Breast epithelium (tissue), 4 donors: ENCODE results near the gene ANKRD40CL. TPM values are rescaled to one million over a fixed set of nuclear protein-coding genes. Genes with fewer than 3 reads are reported as not detected.

Source experiments
- DNase-seq, 2 donors: peaks; one replicate each; pipeline ENCODE4 v3.0.0-alpha.2; 2019; ENCODE audit warnings: low spot score in 2 of 2
- H3K27ac ChIP-seq, 2 donors: fragments of 200-600 bp; sonication (generic) in 1 of 2; one replicate each; pipeline ENCODE4 v1.5.1; 2016 to 2019; ENCODE audit warnings: mild to moderate bottlenecking in 1 of 2
- H3K27me3 ChIP-seq, 2 donors: fragments of 200-600 bp; sonication (generic) in 1 of 2; one replicate each; pipeline versions ENCODE4 v1.5.1 to v1.6.0; 2017 to 2019; ENCODE audit warnings: control low read depth in 1 of 2, mild to moderate bottlenecking in 1 of 2
- H3K36me3 ChIP-seq: fragments of 200-600 bp; one replicate; pipeline ENCODE4 v1.5.1; 2019
- H3K4me1 ChIP-seq, 2 donors: fragments of 200-600 bp; sonication (generic); one replicate each; pipeline ENCODE4 v1.5.1; 2016 to 2019; ENCODE audit warnings: control low read depth in 1 of 2
- H3K4me3 ChIP-seq, 3 donors: fragments of 200-600 bp; sonication (generic); 1 replicate in 2 of 3; 2 replicates in 1 of 3; pipeline ENCODE4 v1.5.1; 2016 to 2019; ENCODE audit warnings: mild to moderate bottlenecking in 3 of 3, moderate library complexity in 2 of 3
- H3K9me3 ChIP-seq, 2 donors: fragments of 200-600 bp; sonication (generic) in 1 of 2; one replicate each; pipeline ENCODE4 v1.5.1; 2016 to 2019; ENCODE audit warnings: control low read depth in 1 of 2
- POLR2A ChIP-seq: fragments of 450-650 bp; IDR thresholded peaks from one replicate; pipeline ENCODE4 v1.6.1; 2016; ENCODE audit warnings: antibody characterized with exemption, mild to moderate bottlenecking, moderate library complexity
- POLR2AphosphoS5 ChIP-seq, 3 donors: sonication (generic); formaldehyde crosslinking; IDR thresholded peaks; one replicate each; pipeline ENCODE4 v1.6.1; 2017; ENCODE audit warnings: antibody characterized with exemption in 3 of 3
- intact Hi-C: fragments of 100-400 bp; cut with DNase I; formaldehyde crosslinking; loops from one replicate; pipeline ENCODE4 v1.15.1; 2023; ENCODE audit warnings: low total_unique reads
- total RNA-seq, 3 donors: library from RNA; depleted of rRNA; stranded (reverse); fragments of >200 nt; gene quantifications; one replicate each; pipeline ENCODE4 v1.1.0, GENCODE V29; 2016
- TF ChIP-seq, protein P1 (sequence below), 3 donors: fragments of 450-650 bp; IDR thresholded peaks; one replicate each; pipeline ENCODE4 v1.5.1; 2016 to 2017; ENCODE audit warnings: antibody characterized with exemption in 3 of 3, mild to moderate bottlenecking in 3 of 3, moderate library complexity in 3 of 3

Gene ANKRD40CL
- total RNA-seq, 3 donors from 2014 or later = not detected

DNA sequence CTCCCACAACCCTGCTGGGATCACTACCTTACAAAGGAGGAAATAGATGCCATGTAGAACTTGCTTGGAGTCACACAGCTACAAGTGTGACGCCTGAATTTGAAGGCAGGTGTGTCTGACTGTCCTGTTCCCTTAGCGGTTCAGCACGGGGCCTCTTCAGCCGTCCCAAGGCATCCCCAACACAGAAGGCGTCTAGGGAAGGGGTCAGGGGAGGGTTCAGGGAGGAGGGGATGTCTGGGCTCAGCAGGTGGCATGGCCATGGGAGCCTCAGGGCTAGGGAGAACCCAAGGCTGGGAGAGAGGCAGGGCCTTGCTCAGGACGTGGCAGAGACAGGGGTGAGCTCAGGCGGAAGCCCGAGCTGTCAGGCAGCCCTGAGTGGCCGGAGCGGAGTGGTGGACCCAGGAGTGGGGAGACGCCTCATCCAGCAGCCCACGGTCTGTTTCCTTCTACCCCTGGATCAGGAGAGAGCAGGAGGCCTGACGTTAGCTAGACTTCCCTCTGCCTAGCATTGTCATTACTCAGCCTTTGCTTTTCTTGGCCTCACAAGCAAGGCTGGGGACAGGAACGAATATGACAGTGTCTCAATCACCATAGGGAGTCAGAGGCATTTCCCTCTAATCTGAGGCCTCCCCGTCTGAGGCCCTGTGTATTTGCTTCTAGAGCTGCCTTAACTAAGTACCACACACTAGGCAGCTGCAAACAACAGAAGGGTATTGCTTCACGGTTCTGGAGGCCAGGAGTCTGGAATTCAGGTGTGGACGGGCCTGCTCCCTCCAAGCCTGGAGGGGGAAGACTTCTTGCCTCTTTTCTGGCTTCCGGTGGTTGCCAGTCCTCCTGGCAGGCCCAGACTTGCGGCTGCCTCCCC lies 31.3 kb upstream of the ANKRD40CL start:
- peak overlapping the region; percentile 73 to 87 for H3K27ac ChIP-seq
- DNase-seq = peak in 1 of 2 donors; percentile 82
- H3K4me1 ChIP-seq = no peaks in the 10 kb centered on the region
- no peaks in the 10 kb centered on the region for H3K9me3 ChIP-seq
- no peak overlapping the region for H3K4me3 ChIP-seq
- no peaks in the 10 kb centered on the region for H3K27me3 ChIP-seq
- H3K36me3 ChIP-seq = no peaks in the 10 kb centered on the region
- no peak for TF ChIP-seq POLR2A
- TF ChIP-seq, protein P1, sequence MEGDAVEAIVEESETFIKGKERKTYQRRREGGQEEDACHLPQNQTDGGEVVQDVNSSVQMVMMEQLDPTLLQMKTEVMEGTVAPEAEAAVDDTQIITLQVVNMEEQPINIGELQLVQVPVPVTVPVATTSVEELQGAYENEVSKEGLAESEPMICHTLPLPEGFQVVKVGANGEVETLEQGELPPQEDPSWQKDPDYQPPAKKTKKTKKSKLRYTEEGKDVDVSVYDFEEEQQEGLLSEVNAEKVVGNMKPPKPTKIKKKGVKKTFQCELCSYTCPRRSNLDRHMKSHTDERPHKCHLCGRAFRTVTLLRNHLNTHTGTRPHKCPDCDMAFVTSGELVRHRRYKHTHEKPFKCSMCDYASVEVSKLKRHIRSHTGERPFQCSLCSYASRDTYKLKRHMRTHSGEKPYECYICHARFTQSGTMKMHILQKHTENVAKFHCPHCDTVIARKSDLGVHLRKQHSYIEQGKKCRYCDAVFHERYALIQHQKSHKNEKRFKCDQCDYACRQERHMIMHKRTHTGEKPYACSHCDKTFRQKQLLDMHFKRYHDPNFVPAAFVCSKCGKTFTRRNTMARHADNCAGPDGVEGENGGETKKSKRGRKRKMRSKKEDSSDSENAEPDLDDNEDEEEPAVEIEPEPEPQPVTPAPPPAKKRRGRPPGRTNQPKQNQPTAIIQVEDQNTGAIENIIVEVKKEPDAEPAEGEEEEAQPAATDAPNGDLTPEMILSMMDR (IDR thresholded peaks at IDR 0.05) = no peak
- peak in 1 of 3 donors; percentile 35 for TF ChIP-seq POLR2AphosphoS5 (IDR thresholded peaks at IDR 0.05)
- intact Hi-C loops = no loop called here

DNA sequence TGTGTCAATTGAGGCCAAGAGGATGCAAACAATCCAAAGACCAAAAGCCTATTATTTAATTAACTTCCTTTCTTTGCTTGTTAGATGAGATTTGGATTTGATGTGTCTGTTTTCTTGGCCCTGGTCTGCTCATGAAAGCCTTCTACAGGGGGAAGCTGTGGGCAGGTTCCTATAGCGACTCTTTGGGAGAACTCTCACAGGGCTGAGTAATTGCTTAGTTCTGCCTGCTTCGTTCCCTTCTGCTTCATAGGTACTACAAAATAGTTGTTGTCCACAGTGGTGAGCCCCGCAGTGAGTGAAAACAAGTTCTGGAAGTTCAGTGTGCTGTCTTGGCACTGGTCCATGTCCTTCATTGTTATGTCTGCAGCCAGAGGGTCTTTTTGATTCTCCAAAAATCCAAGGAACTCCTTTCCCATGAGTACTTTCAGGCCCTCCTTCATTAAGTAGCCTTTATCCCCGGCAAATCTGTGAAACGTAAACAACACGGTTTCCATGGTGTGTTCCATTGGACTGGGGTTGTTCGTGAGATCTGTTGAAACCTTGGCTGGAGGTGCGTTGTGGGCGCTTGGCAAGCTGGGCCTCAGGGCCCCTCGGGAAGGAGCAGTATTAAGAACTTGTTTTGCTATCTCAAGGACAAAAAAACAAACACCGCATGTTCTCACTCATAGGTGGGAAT lies 30.0 kb upstream of the ANKRD40CL start:
- Histone ChIP-seq H3K4me1 (no peaks in the 10 kb centered on the region), H3K27me3 (no peaks in the 10 kb centered on the region), H3K9me3 (no peaks in the 10 kb centered on the region), H3K4me3 (no peak overlapping the region), H3K36me3 (no peaks in the 10 kb centered on the region), H3K27ac (peak overlapping the region; percentile 69 to 75)
- TF ChIP-seq, protein P1 (IDR thresholded peaks at IDR 0.05) = no peak
- TF ChIP-seq POLR2AphosphoS5 (IDR thresholded peaks at IDR 0.05) (no peak), POLR2A (no peak)
- intact Hi-C loops = no loop called here
- DNase-seq = peak in 1 of 2 donors; percentile 74

DNA sequence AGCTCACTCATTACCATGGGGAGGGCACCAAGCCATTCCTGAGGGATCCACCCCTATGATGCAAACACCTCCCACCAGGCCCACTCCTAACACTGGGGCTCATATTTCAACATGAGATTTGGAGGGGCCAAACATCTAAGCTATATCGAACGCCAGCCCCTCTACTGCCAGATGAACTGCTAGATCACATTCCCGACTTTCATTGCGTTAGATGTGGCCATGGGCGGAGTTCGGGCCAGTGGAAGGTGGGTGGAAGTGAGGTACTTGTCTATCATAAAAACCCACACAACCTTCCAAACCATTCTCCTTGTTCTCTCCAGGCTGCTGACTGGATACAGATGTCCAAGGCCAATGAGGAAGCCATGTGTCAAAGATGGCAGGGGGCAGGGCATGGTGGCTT lies 27.0 kb upstream of the ANKRD40CL start:
- no peaks in the 10 kb centered on the region for H3K4me1 ChIP-seq
- TF ChIP-seq POLR2AphosphoS5 (IDR thresholded peaks at IDR 0.05) (no peak), POLR2A (no peak)
- TF ChIP-seq, protein P1 (IDR thresholded peaks at IDR 0.05) = no peak
- no peaks in the 10 kb centered on the region for H3K27me3 ChIP-seq
- no peaks in the 10 kb centered on the region for H3K36me3 ChIP-seq
- intact Hi-C loops = loop anchor here (1.0 kb wide), 1 partner anchor 24 kb away; no protein-coding TSS in a partner anchor
- no peak overlapping the region for H3K4me3 ChIP-seq
- no peak overlapping the region for H3K27ac ChIP-seq
- no peak for DNase-seq
- H3K9me3 ChIP-seq = no peaks in the 10 kb centered on the region

DNA sequence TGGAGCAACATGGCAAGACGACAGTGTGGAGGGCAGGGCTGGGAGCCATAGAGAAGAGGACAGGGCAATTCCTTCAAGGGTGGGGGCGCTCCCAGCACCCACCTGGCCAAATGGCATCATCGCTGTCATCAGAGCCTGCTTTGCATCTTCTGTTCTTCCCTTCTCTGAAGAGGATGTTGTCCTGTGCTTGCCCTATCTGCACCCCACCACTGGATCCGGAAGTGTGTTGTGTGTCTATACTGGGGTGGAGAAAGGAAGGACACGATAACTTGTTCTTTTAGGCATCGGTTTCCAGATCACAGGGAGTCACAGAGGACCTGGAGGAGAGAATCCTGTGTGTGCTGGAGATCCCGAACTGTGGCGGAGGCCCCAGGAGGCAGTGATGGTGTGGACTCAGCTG lies 25.7 kb upstream of the ANKRD40CL start:
- H3K4me3 ChIP-seq = no peak overlapping the region
- intact Hi-C loops = no loop called here
- H3K27ac ChIP-seq = no peak overlapping the region
- no peaks in the 10 kb centered on the region for H3K36me3 ChIP-seq
- H3K27me3 ChIP-seq = no peaks in the 10 kb centered on the region
- no peak for DNase-seq
- TF ChIP-seq, protein P1 (IDR thresholded peaks at IDR 0.05) = no peak
- no peak for TF ChIP-seq POLR2A
- TF ChIP-seq POLR2AphosphoS5 (IDR thresholded peaks at IDR 0.05) = no peak
- H3K4me1 ChIP-seq = no peaks in the 10 kb centered on the region
- H3K9me3 ChIP-seq = no peaks in the 10 kb centered on the region

DNA sequence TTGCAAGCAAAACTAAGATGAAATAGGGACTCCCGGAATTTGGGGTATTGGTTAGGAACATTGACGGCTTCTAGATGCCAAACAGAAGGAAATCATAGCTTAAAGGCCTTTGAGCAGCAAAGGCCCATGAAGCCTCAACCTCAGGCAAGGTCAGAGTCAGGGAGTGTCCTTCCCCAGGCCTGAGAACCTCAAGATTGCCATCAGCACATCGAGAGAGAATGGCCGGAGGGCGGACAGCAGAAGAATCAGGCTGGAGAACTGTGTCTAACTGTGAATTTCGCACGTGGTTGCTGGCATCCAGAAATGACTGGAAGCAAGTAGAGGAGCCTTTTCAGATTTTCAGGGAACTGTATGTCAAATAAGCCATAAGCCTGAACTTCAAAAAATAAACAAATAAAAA lies 24.8 kb upstream of the ANKRD40CL start:
- Histone ChIP-seq H3K4me1 (no peaks in the 10 kb centered on the region), H3K27me3 (no peaks in the 10 kb centered on the region), H3K9me3 (no peaks in the 10 kb centered on the region), H3K36me3 (no peaks in the 10 kb centered on the region), H3K4me3 (no peak overlapping the region), H3K27ac (no peak overlapping the region)
- no peak for DNase-seq
- intact Hi-C loops = no loop called here
- TF ChIP-seq POLR2AphosphoS5 (IDR thresholded peaks at IDR 0.05) (no peak), POLR2A (no peak)
- TF ChIP-seq, protein P1 (IDR thresholded peaks at IDR 0.05) = no peak
